Stimulated activated CD8-positive, alpha-beta memory T cell treated with anti-CD3 and anti-CD28 coated beads, Interleukin-4, amount 100 ng/mL, for 1 hour (primary cell): ENCODE results near the gene LRCH4.

Experiments used
- DNase-seq, 2 donors: peaks; one replicate each; pipeline ENCODE4 v3.0.0-alpha.2; 2020; ENCODE audit warnings: low read depth in 2 of 2, low spot score in 1 of 2

Gene LRCH4

GRCh38 chr7:100585511-100586265 lies at the start of gene LRCH4:
Gene LRCH4 (minus strand): TSS chr7:100586129. CDS start chr7:100586100, 29 bp downstream.
- DNase-seq, result no peak

DNA sequence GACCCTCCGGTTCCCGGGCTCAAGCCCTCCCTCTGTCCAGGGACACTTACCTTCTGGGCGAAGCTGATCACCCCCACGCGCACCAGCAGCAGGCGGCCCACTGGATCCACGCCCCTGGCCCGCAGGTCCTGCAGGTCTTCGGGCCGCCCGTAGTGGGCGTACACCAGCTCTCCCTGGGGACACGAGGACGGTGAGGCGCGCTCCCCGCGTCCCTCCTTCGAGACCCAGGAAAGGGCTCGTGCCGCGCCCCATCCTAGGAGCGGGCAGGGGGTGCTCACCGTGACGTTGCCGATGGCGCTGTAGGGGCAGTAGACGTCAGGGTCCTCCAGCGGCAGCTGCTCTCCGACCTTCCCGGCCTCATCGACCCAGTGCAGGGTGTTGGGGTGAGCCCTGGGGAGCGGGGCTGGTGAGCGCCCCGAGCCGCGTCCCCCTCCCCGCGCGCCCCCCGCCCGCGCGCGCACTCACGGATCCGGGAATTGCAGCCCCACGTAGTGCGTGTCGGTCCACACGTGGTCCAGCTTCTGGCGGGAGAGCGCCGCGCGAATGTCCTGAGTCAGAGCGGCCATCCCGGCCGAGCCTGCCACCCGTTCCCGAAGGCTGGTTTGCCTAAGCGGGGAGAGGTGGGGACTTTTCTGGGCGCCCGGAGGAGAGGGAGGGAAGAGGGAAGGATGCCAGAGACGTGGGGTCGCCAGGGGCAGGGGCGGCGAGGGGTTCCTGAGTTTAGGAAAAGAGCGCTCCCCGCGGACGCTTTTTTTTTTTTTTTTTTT lies 47.2 kb upstream of the LRCH4 start:
- no peak for DNase-seq

DNA sequence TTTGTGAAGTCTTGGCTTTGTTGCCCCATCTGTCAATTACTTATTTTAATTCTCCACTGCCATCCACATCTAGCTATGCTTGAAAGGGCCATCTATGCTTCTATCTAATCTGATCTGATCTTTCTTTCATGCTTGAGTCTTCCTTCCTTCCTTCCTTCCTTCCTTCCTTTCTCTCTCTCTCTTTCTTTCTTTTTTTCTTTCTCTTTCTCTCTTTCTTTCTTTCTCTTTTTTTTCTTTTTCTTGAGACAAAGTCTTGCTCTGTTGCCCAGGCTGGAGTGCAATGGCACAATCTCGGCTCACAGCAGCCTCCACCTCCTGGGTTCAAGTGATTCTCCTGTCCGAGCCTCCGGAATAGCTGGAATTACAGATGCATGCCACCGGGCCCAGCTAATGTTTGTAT lies 44.1 kb upstream of the LRCH4 start:
- DNase-seq, result no peak

- no peak for DNase-seq
Measured at GRCh38 chr7:100629117-100629716, 43.3 kb upstream of the LRCH4 start.

- no peak for DNase-seq
Measured at GRCh38 chr7:100627238-100627549, 41.3 kb upstream of the LRCH4 start.

DNA sequence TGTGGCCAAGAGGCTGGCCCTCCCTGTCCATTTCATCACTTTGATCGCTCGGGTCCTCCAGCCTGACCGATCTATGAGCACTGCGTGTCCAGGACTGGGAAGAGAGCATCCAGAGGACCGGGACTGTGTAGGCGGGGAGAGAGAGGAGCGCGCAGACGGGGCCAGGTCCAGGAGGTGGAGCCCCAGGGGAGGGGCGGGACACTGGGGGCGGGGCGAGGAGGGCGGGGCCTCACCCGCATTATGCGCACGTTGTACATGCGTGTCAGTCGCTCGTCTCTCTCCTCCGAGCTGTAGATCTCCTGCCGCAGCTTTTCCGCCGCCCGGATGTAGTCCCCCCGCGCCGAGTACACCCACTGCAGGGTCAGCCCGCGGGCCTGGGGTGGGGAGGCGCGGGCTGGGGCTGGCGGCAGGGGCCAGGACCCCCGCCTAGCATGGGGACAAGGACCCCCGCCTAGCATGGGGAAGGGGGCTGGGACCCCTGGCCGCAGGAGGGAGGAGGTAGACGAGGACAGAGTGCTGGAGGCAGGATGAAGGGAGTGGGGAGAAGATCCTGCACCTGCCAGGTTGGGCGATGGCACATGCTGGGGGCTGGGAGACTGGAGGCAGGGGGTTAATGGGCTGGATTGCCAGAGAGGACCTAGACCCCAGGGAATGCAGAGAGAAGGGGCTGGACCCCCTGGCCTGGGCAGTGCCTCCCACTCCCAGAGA lies 40.8 kb upstream of the LRCH4 start:
- DNase-seq, result peak; percentile 73 to 80

GRCh38 chr7:100626055-100626454 lies 40.1 kb upstream of the LRCH4 start:
- no peak for DNase-seq

DNA sequence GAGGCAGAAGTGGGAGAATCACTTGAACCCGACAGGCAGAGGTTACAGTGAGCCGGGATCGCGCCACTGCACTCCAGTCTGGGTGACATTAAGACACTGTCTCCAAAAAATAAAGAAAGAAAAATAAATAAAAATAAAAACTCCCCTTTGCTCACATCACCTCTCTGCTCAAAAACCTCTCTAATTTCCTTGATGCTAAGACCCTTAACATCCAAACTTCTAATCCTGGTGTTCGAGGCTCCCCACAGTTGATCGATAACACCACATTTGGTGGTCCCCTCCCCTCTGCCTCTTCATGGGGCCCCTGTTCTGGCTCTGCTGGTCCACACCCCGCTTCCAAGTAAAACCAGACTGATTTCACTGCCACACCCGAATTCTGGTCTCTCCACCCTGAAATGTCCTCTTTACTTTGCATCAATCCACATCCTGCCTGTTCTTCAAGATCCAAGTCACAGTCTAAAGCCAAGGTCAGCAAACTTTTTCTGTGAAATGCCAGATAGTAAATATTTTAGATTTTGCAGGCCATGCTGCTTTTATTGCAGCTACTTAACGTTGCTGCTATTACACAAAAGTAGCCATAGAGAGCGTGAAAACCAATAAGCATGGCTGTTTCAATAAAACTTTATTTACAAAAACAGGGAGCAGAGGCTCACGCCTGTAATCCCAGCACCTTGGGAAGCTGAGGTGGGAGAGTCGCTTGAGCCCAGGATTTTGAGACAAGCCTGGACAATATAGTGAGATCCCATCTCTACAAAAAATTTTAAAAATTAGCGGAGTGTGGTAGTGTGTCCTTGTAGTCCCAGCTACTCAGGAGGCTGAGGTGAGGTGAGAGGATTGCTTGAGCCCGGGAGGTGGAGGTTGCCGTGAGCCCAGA lies 38.3 kb upstream of the LRCH4 start:
- no peak for DNase-seq

DNA sequence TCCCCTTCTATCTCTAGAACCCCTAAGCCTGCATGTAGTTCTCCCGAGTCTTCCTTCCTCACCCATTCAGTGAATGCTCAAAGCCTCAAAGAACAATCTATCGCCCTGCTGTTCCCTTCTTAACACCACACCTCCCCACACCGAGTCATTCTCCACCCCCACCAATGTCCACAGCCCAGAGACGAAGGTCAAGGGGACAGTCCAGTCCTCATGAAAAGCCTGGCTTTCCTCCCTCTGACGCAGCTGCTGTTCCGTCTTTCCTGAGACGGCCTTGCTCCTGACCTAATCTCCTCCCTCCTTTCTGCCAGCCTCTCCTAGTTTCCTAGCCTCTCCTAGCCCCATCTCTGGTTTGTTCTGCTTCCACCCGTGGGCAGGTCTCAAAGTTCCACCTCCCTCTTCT lies 35.6 kb upstream of the LRCH4 start:
- DNase-seq, result no peak

- DNase-seq, result no peak
Measured at GRCh38 chr7:100620804-100621203, 34.9 kb upstream of the LRCH4 start.

DNA sequence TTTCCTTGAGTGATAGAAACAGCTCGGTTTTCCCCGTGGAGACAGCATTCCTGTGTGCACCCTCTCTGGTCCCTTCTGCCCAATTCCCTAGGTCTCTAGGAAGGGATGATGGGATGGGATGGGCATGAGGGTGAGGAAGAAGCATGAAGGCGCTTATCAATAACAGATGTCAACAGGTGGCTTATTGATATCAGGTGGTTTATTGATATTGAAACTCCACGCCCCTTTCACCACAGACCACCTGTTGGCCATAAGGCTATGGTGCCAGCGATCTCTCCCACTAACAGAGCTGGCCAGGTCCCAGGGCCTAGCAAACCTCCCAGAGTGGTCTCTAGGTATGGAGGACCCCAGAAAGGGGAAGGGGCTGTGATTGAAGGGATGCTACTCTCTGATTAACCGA lies 34.3 kb upstream of the LRCH4 start:
- no peak for DNase-seq

DNA sequence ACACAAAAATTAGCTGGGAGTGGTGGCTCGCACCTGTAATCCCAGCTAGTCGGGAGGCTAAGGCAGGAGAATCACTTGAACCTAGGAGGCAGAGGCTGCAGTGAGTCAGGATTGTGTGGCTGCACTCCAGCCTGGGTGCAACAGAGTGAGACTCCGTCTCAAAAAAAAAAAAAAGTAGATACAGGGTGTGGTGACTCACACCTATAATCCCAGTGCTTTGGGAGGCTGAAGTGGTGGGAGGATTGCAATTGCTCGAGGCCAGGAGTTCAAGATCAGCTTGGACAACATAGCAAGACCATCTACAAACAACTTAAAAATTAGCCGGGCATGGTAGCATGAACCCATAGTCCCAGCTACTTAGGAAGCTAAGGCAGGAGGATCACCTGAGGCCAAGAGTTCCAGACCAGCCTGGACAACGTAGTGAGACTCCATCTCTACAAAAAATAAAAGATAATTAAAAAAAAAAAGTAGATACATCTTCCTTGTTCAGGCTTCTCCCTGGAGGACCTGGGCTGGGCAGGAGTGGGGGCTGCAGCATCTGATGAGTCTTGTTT lies 28.5 kb upstream of the LRCH4 start:
- DNase-seq, result no peak

- no peak for DNase-seq
Measured at GRCh38 chr7:100613412-100614175, 27.7 kb upstream of the LRCH4 start.

- no peak for DNase-seq
Measured at GRCh38 chr7:100612730-100613390, 26.9 kb upstream of the LRCH4 start.

- peak; percentile 95 to 97 for DNase-seq
Measured at GRCh38 chr7:100611983-100612729, 26.2 kb upstream of the LRCH4 start, which contains the start of gene MOSPD3. Gene MOSPD3 (plus strand): TSS chr7:100612540. CDS start chr7:100612792, 252 bp downstream.

DNA sequence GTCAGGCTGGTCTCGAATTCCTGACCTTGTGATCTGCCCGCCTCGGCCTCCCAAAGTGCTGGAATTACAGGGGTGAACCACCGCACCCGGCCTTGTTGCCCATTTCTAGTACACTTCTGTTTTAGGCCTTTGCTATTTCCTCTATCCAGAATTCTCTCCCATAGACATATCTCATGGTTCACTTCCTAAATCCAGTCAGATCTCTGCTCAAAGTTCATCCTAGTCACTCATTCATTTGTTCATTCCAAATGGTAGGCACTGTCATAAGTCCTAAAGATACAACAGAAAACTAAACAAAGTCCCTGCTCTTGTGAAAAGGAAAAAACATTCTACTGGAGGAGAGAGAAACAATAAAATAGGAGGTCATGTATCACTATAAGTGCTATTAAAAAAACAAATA lies 24.0 kb upstream of the LRCH4 start:
- no peak for DNase-seq

GRCh38 chr7:100607111-100607510 lies 21.2 kb upstream of the LRCH4 start:
- DNase-seq, result no peak

- no peak for DNase-seq
Measured at GRCh38 chr7:100606313-100606712, 20.4 kb upstream of the LRCH4 start.
